Lung microvascular endothelial cell (primary cell): Measurements from ENCODE around the gene VWF. TPM values are rescaled to one million over a fixed set of nuclear protein-coding genes. Genes with fewer than 3 reads are reported as not detected.

ENCODE experiments used
- DNase-seq, 2 donors: peaks; one replicate each; pipeline versions ENCODE4 v3.0.0 to v3.0.0-alpha.2; 2010; ENCODE audit warnings: low read depth in 2 of 2
- total RNA-seq: library from RNA; depleted of rRNA; stranded (reverse); fragments of >200 nt; gene quantifications from 2 replicates; pipeline ENCODE4 v1.2.1, GENCODE V29; 2014

The VWF gene
- total RNA-seq, 1 donor from 2014 or later, result 1,530 TPM

DNA sequence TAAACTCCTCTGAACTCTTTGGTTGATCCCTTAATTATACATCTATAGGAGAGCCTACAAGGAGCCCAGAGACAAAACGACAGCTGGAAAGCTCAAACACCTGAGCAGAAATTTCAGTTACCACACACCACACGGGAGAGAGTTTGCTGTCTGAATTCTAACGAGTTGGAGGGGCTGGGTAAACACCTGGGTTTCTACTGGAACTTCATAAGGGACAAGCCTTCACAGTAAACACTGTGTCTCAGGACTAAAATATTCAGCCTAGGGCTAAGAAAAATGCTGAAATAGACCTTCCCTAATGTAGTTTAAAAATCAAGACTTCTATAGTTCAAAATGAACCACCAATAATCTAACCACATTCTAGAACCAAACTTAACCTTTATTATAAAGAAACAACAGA is 169.8 kb downstream of the VWF start:
- no peak for DNase-seq

DNA sequence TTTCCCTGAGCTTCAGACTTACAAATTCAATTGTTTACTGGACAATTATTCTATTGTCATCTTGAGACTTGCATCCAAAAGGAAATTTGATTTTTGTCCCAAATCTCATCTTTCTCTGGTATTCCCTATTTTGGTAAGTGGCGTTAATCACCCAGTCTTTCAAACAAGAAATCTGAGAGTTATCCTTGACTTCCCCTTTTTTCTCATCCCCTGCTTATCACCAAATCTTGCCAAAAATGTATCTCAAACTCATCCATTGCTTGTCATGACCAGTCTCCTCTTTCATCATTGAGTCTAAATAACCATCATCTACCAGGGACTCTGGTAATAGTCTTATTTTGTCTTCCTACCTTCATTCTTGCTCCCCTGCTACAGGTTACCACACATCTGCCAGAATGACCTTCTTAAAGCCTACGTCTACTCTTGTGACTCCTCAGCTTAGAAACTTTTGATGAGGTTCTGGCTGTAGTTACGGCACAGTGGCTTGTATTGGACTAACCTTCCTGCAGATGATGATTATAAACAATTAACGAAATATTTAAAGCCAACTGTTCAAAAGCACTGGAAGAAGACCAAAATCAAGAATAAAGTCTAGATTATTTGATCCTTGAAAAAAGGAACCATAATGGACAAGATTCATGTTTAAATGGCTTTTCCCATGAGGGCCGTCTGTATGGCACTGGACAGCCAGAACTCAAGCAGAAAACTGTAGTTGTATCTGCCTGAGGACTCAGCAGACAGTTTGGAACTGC is 170.5 kb downstream of the VWF start:
- no peak for DNase-seq

DNA sequence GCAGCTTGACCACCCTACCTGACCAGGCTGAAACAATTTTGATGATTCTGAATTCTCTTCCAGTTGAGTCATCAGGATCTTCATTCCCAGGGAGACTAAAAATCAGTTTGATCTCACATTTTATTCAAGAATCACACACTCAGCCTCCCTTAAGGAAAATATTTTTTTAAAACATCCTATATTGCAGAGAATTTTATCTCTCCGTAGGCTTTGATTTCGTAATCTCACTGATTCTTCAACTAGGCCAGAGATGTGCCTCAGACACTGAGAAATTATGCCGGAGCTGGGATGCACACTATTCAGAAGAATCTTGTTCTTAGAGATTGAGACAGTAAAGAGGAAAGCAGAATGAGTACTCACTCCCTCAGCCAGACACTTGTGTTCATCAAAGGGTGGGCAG is 172.4 kb downstream of the VWF start:
- no peak for DNase-seq

DNA sequence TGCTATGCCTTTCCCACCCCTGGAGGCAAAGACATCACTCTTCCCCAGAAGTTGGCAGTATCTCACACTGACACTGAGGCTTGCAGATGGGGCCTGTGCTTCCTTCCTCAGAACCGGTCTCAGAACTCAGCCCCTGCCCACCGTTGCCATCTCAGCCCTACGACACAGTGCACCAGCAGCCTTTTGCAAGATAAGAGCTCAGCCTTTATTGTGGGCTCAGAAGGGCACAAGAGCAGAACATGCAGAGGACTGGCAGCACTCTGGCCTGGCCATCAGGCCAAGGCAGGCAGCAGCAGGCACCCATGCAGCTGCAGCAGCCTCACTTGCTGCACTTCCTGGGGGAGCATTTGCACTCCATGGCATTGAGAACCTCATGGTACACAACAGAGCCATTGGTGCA is 175.8 kb downstream of the VWF start:
- DNase-seq, result no peak

DNA sequence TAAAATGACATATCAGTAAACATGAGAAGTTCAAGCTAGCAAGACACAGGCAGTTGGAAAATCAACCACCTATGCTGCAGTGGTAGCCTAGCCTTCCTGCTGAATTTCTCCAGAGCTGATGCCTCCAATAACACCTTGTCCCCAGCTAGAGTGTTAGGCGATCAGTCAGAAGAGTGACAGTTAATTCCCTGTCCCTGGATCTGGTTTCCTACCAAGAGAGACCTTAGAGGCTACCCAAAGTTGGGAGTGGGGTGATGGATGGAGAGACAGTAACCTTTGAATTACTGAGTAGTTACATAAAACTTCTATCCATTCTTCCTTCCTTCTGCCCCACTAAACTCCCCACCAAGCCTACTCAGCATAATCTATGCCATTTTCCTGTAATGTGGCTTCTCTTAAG is 177.5 kb downstream of the VWF start:
- DNase-seq, result no peak

DNA sequence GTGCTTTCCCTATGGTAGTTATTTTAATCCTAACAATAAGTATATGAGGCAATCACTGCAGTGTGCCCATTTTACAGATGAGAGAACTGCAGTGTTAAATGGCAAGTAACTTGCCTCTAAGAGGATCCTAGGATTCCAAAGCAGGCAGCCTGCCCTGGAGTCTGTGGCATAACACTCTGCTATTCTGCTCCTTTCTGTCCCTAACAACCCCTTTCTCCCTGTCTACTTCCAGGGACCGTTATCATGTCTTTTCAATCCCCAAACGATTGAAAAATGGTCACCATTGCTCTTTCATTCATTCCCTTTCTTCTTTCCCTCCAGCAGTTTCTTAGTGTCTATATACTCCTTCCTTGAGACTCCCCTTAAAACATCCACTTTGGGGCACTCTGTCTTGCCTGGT is 178.1 kb downstream of the VWF start:
- no peak for DNase-seq

DNA sequence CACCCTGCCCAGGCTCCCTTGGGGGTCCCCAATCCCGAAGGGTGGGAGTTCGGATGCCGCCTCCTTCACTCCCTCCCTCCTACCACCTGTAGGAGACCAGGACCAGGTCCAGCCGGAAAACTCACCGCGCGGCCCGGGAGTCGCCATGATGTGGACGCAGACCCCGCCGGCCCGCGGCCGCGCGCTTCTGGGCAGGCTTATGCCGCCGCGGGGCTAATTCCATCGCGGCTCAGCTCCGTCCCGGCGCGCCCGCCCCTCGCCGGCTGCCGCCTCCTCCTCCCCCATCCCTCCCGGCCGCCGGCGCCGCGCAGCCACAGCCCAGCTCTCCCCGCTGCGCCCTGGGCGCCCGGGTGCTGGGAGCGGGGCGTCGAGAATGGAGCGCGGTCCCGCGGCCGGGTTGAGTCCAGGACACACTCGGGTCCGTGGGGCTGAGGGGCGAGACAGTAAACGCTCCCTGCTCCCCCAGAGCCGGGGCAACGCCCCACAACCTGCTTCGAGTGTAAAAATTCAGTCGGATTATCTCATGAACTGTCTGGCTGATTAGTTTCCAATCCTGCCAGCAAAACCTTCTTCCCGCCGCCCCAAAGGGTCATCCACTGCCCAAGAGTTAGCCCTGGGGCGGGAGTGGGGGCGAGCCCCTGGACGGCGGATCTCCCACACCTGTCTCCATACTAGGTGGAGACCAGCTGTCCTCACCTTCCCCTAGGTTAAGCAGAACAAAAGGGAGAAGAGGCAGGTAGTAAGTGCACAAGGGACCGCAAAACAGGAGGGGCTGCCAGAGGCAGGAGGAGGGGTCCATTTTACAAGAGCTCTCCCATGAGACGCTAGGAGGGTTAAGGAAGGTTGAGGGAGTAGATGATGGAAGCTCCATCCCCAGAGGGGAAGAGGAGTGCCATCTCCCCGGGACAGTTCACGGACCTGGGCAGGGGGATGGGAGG is 179.1 kb downstream of the VWF start, which contains the start of gene ANO2:
ANO2 (minus strand) TSS at position 189 of the 938 bp plus-strand sequence; CDS start at position 147, 42 bp downstream.
- no peak for DNase-seq

DNA sequence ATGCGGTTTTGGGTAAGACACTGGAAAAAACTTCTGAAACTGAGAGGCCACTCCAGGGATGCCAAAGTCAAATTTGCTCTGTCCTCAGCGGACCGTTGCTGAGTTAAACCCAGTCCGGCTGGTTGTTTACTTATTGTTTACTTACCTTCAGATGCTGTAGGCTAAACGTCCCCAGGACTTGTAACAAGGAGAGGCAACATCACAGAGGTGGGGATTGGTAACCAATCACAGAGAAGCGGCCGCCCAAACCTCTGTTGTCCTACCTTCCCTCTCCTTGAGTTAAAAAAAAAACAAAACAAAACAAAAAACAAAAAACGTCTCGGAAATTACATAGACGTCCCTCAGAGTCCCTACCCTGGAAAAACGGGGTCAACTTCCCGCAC is 179.8 kb downstream of the VWF start:
- DNase-seq, result no peak

DNA sequence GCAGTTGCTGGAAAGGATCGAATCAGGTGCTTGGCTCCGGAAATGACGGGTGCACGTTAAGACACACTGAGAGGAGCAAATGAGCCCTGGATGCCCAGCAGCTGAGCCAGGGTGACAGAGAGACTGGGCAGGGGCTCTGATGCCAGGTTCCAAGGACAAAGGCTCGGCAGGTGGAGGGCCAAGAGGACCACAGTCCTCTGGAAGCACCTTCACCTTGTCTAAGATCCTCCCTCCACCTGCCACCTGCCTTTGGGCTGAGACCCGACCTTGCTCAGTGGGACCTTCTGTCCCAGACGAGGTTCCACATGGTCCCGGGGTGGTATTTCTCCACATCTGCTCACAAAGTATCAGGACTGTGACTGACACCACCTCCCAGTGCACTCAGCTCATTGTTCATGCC is 180.4 kb downstream of the VWF start:
- no peak for DNase-seq

DNA sequence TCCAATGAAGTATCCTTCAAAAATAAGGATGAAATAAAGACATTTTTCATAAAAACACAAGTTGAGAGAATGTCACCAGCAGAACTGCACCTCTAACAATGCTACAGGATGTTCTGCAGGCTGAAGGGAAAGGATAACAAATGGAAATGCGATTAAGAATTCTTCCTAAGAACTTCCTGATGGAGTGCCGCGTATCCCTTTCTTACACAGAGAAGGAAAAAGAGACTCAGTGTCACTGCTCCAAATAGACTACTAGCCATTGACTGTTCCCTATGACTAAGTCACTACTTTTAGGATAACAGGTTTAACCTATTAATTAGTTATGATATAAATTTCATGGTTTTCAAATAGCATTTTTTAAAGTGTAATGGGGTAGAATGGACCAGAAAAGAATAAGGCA is 182.6 kb downstream of the VWF start:
- peak in 1 of 2 donors; percentile 37 for DNase-seq

DNA sequence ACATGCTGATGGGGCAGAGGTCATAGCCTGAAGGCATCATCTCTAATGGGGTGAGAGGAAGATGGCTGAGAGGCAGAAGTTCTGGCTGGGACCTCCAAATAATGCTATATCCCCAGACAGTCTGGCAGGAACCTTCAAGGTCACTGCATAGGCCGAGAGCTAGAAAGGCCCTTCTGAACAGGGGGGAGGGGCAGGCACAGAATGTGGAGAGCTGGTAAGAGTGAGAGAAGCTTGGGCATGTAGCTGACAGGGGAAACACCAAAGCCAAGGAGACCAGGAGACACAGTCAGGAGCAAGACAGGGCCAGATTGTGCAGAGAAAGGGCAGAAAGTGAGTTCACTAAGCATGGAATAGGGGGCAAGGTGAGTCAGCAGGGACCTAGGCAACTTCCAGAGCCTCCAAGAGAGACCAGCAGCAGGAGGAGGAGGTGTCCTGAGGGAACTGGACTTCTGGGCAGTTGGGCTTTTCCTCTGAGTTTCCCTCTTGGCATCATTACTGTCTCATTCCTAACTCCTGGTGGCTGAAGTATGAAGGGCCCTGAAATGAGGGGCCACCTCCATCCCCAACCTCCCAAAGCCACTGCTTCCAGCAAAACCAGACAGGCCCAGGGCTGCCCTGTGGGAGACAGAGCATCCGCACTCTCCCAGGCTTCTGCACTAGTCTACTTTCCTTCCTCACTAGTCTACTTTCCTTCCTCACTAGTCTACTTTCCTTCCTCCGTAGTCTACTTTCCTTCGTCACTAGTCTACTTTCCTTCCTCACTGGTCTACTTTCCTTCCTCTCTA is 196.5 kb downstream of the VWF start:
- no peak for DNase-seq

DNA sequence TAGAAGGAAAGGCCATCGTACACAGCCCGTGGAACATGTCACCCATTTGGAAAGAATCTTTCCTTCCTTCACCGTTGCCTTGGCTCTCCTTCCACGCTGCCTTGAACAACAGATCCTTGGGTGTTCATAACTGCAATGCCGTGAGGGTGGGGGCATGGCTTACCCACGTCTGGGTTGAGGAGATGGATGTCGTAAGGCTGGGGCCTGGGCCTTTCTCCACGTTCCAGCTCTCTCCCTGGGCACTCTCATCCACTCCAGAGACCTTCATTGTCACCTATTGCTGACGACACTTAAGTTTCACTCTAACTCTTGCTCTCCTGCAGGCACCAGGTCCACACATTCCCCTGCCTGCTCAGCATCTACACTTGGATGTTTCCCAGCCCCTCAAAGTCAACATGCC is 198.8 kb downstream of the VWF start:
- no peak for DNase-seq

DNA sequence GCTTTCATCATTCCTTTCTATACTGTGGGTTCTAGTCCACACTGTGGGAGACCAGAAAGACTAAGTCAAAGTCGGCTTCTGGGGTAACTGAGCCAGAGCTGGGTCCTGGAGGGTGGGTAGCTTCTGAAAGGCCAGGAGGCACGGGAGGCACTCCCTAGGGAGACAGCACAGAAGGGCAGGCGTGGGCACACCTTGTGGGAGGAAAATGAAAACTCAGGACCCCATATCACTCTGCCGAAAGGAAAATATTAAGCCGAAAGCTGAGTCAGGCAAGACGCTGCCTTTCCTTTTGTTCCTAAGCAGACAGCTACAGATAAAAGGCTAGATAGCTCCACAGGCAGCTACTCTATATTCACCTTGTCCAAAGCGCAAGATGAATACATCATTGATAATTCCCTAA is 200.1 kb downstream of the VWF start:
- DNase-seq, result no peak

DNA sequence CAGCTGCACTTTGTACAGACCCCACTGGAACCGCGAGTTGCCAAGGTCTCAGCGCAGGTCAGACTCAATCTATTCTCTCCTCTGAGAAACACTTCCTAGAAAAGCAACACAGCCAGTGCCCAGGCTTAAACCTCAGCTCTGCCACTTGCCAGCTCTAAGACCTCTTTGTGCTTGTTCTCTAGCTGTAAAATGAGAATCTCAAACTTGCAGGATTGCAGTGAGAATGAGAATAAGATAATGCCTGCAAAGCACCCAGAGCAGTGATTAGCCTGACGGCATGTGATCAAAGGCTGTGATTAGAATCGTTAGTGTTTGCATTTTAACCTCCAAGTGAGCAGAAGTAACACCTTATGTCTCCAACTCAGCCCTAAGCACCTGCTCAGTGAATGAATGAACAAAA is 200.7 kb downstream of the VWF start:
- DNase-seq, result no peak

DNA sequence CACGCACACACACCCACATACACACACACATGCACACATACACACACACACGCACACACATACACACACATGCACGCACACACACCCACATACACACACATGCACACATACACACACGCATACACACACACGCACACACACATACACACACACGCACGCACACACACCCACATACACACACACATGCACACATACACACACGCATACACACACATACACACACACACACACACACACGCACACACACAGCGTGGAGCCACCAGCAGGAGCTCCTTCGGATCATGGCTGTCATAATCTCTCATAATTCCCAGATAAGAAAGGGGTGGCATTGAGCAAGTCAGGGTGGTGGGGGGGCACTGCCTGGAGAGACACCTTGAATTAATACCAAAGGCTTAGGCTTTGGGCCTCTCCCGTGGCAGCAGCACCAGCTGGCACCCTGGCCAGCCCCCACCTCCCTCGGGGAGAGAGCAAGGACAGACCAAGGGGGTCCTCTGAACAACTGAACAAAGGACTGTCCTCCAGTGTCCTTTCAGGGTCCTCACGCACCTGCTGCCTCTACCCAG is 201.3 kb downstream of the VWF start:
- no peak for DNase-seq

DNA sequence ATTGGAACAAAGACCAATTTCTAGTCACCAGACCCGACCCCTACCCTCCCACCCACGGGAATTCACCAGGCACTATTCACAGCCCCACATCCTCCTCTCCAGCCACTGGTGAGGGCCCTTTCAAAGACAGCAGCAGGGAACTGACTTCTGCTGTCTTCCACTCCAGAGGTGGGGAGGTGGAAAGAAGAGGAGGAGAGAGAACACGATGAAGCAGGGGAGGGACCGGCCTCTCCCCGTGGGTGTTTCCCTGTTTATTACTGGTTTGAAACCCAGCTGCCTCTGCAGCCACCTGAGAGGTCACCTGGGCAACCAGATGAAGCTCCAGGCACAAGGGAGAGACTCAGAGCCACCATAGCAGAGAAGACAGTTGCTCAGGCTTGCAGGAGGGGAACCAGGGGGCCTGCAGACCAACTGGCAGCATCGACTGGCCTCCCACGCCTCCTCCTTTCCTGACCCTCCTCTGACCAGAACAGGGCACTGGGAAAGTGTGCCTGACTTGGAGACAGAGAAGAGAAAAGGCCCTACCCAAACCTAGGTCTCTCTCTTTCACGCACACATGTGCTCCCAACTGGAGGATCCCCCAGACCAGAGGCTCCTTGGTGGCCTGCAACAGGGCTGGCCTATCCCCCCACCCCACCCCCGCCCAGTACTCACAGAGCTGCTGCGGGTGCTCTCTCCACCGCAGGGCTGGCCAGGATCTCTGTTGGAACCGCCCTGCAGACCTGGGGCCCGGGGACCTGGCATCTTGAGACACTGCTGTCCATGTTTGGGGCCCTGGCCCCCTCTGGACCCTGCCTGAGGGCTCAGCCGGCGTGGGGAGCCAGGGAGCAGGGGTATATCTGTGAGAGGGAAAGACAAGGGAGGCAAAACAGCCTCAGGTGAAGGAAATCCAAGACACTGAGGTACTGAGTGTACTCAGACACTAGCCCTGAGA is 202.2 kb downstream of the VWF start:
- no peak for DNase-seq

DNA sequence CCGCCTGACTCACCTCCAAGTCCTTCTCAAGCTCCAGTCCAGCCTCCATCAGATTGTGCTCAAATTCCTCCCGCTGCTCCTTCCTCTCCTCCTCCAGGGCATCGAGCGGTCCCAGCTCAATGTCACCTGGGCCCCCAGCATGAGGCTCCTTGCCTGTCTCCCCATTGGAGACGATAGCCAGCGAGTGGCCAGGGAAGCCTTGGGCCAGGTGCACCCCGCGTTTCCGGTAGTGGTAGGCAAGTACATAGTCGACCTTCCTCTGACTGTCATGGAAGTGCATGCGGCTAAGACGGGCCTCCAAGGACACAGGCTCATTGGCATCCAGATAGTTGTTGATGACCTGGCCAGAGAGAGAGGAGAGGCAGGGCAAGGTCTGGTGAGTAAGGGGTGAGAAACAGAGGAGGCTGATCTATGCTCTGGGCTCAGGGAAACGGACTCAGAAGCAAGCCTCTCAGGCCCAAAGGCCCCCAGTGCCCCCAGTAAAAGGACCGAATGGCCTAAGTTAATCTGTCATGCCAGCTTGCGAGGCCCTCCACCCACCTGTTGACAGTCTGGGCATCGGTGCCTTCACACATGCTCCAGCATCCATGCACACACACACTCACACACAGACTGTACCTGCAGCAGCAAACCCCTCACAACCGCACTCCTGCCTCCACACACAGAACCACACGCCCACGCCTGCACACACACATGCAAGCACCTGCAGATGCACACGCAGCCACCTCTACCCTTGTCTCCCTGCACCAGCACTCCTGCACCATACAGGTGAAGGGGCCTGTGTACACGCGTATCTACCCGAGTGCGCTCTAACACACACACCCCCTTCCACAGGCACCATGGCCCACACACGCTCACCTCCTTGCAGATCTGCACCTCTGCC is 203.2 kb downstream of the VWF start:
- DNase-seq, result no peak

DNA sequence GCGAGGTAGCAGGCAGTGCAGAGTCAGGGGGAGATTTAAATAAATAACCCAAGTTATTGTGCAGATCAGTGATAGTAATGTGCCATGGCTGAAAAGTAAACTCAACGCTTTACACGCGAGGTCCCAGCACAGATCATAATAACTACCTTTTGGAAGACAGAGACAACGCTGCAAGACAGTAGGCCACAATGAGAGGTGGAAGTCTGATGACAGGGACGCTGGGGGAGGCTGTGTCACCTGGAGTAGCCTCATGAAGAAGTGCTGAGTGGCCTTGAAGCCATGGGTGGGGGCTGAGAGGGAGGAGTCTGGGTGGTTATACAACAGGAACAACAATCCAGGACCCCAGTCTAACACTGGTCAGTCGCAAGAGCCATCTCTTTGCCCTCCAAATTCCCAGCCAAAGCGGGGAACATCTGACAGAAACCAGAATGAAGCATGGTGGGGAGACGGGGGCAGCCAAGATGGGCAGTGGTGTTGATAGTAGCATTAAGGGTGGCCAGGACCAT is 207.6 kb downstream of the VWF start:
- no peak for DNase-seq

DNA sequence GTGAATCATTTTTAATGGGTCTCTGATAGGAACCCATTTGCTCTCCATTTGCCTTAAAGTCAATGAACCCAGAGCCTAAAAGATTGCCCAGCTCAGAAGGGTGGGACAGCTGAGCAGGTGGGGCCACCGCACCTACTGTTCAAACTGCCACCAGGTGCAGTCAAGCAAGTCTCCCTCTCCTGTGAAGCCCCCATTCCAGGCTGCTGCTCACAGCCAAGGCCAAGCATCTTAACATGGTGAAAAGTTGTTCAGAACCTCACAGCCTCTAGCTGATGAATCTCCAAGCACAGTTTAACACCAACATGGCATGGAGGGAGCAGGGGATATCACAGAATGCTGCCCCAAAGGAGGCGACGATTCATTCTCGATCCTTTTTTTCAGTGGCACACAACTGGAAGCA is 209.0 kb downstream of the VWF start:
- no peak for DNase-seq
